Measurements from ENCODE around the gene SQOR. TPM values are rescaled to one million over a fixed set of nuclear protein-coding genes. Genes with fewer than 3 reads are reported as not detected.

SQOR gene
- polyA plus RNA-seq, 2 of the 4 experiments (the other 2 are of a cell fraction) = 33.8 to 71.7 TPM

- no peak overlapping the region for H3K4me2 ChIP-seq
- ATAC-seq (no peak), FAIRE-seq (no peak), DNase-seq (ENCODE audit: low read depth in 1 of 2, low spot score in 1 of 2) (no peak)
- H3K4me3 ChIP-seq = no peak overlapping the region
- no peaks in the 10 kb centered on the region for H3K9me3 ChIP-seq
- peaks cover 6% of the 10 kb centered on the region; the same call in 1 of the 3 replicates for H3K4me1 ChIP-seq
- POLR2A ChIA-PET = no interaction called here
- CTCF ChIA-PET = no interaction called here
- TF ChIP-seq FOXS1 (CRISPR knock-in tag; IDR thresholded peaks at IDR 0.05) = no peak
- no peak for TF ChIP-seq POLR2AphosphoS2 (conservative IDR thresholded peaks at IDR 0.05; ENCODE audit: low read length)
- no peak for TF ChIP-seq CBX2 (IDR thresholded peaks at IDR 0.05; ENCODE audit: borderline replicate concordance, low read depth)
- no peak for TF ChIP-seq MAFK (IDR thresholded peaks at IDR 0.05; ENCODE audit: partially characterized antibody)
- TF ChIP-seq KDM5A (IDR thresholded peaks at IDR 0.05) = no peak
- no peak for TF ChIP-seq TP53 (CRISPR knock-in tag; IDR thresholded peaks at IDR 0.05)
- TF ChIP-seq HOXB5 (CRISPR knock-in tag; IDR thresholded peaks at IDR 0.05) = no peak
- no peak overlapping the region for H3K27ac ChIP-seq
- WGBS (ENCODE audit: missing lambda C conversion rate) = 41% methylated on average over 5 of the region's 6 CpGs
Measured at GRCh38 chr15:45710657-45711056, 75.8 kb downstream of the SQOR start.

GRCh38 chr15:45714590-45715488 lies 80.0 kb downstream of the SQOR start:
- H3K4me2 ChIP-seq = no peak overlapping the region
- DNase-seq (ENCODE audit: low read depth in 1 of 2, low spot score in 1 of 2) = peak in 1 of 2 experiments; percentile 60
- 0 out of 3 replicates have a peak, but pooled peaks cover 2% of the 10 kb centered on the region for H3K4me1 ChIP-seq
- WGBS (ENCODE audit: missing lambda C conversion rate) = 19% methylated on average over 23 of the region's 24 CpGs
- CTCF ChIA-PET = interaction anchor here (0.8 to 2.0 kb wide), 5 partner anchors 9 to 13 kb away, joined by 3 to 10 read pairs (median 4); no protein-coding TSS in a partner anchor
- no peaks in the 10 kb centered on the region for H3K9me3 ChIP-seq
- no peak for FAIRE-seq
- H3K27ac ChIP-seq = no peak overlapping the region
- no peak overlapping the region for H3K4me3 ChIP-seq
- POLR2A ChIA-PET = no interaction called here
- peak; percentile 64 to 85; a peak in 5 of 6 replicates for ATAC-seq
- no peak for TF ChIP-seq POLR2AphosphoS2 (conservative IDR thresholded peaks at IDR 0.05; ENCODE audit: low read length)
- no peak for TF ChIP-seq RARB (CRISPR knock-in tag; IDR thresholded peaks at IDR 0.05)
- TF ChIP-seq GATA3 (IDR thresholded peaks at IDR 0.05; ENCODE audit: borderline replicate concordance) = no peak
- TF ChIP-seq HOXB5 (CRISPR knock-in tag; IDR thresholded peaks at IDR 0.05) = no peak
- TF ChIP-seq CHD4 (IDR thresholded peaks at IDR 0.05; ENCODE audit: borderline replicate concordance) = no peak
- no peak for TF ChIP-seq ESRRA (IDR thresholded peaks at IDR 0.05; ENCODE audit: borderline replicate concordance, low read length)
- peak; percentile 62 to 73 for TF ChIP-seq RAD21 (conservative IDR thresholded peaks at IDR 0.05 in 1 of 2, IDR thresholded peaks at IDR 0.05 in 1 of 2)
- no peak for TF ChIP-seq SREBF2 (IDR thresholded peaks at IDR 0.05)
- TF ChIP-seq NR3C1 (IDR thresholded peaks at IDR 0.05) = no peak
- TF ChIP-seq RFX5 (IDR thresholded peaks at IDR 0.05) = no peak
- peak; percentile 59 for TF ChIP-seq CTCF (IDR thresholded peaks at IDR 0.05)
- no peak for TF ChIP-seq HOXB13 (CRISPR knock-in tag; IDR thresholded peaks at IDR 0.05; ENCODE audit: low read depth)
- no peak for TF ChIP-seq PHF8 (IDR thresholded peaks at IDR 0.05; ENCODE audit: borderline replicate concordance, low read depth)
- TF ChIP-seq BHLHE40 (IDR thresholded peaks at IDR 0.05; ENCODE audit: low read depth, low read length) = no peak
- TF ChIP-seq FOSL2 (IDR thresholded peaks at IDR 0.05) = no peak
- 0 out of 2 replicates have a peak, but pooled peaks have one; percentile 17 for TF ChIP-seq FOSL2 (CRISPR knock-in tag; IDR thresholded peaks at IDR 0.05)
- TF ChIP-seq MAX (IDR thresholded peaks at IDR 0.05) = peak; percentile 68; the same call in 1 of the 2 replicates
- TF ChIP-seq FOSB (CRISPR knock-in tag; IDR thresholded peaks at IDR 0.05) = no peak
- no peak for TF ChIP-seq E2F6 (IDR thresholded peaks at IDR 0.05; ENCODE audit: borderline replicate concordance, low read depth)
- TF ChIP-seq PBX3 (IDR thresholded peaks at IDR 0.05) = no peak
- no peak for TF ChIP-seq CEBPB (IDR thresholded peaks at IDR 0.05)
- no peak for TF ChIP-seq ZC3H11A (IDR thresholded peaks at IDR 0.05)
- no peak for TF ChIP-seq HOXA7 (CRISPR knock-in tag; IDR thresholded peaks at IDR 0.05)
- peak; percentile 21; the same call in 1 of the 3 replicates for TF ChIP-seq SMC3 (IDR thresholded peaks at IDR 0.05)
- no peak for TF ChIP-seq JUN (IDR thresholded peaks at IDR 0.05)
- TF ChIP-seq ELK1 (IDR thresholded peaks at IDR 0.05; ENCODE audit: low read depth, low read length) = no peak
- TF ChIP-seq CBX2 (IDR thresholded peaks at IDR 0.05; ENCODE audit: borderline replicate concordance, low read depth) = no peak
- TF ChIP-seq RNF2 (IDR thresholded peaks at IDR 0.05; ENCODE audit: borderline replicate concordance, low read depth) = no peak
- TF ChIP-seq MYC (IDR thresholded peaks at IDR 0.05; ENCODE audit: borderline replicate concordance, low read length) = no peak
